ENCODE measurements around the gene TGM3.

DNA sequence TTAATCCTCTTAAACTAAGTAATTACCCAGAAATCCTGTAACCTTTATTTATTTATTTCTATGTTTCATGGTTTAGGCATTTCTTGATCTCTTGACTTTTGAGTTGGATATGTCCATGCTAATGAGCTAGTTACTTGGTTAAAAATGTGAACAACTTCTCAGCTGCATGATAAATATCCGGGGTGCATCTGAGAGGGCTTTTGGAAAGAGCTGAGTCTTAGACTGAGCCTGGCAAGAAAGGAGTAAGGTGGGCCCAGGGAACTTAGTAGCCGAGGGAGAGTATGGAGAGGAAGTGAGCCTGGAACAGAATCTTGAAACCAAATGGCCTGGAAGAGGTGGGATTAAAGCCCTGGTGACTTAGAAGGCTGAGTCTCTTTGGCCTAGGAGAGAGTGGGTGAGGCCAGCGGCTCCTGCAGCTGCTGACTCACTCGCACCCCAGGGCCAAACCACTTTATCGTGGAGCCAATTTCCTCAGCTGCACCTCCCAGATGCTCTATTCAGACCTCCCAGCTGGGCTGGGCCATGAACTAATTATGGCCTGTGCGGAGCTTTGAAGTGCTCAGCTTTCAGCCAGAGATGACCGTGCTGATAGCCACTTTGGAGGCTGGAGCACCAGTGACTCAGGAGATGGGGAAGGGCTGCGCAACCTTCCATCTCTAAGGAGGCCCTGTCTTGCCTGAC lies 19.1 kb downstream of the TGM3 start:
- TF ChIP-seq, protein P1, sequence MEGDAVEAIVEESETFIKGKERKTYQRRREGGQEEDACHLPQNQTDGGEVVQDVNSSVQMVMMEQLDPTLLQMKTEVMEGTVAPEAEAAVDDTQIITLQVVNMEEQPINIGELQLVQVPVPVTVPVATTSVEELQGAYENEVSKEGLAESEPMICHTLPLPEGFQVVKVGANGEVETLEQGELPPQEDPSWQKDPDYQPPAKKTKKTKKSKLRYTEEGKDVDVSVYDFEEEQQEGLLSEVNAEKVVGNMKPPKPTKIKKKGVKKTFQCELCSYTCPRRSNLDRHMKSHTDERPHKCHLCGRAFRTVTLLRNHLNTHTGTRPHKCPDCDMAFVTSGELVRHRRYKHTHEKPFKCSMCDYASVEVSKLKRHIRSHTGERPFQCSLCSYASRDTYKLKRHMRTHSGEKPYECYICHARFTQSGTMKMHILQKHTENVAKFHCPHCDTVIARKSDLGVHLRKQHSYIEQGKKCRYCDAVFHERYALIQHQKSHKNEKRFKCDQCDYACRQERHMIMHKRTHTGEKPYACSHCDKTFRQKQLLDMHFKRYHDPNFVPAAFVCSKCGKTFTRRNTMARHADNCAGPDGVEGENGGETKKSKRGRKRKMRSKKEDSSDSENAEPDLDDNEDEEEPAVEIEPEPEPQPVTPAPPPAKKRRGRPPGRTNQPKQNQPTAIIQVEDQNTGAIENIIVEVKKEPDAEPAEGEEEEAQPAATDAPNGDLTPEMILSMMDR (conservative IDR thresholded peaks at IDR 0.05; ENCODE audit: low read depth, low read length) = no peak
- no peak for TF ChIP-seq CEBPB (IDR thresholded peaks at IDR 0.05; ENCODE audit: low read depth, low read length)
- TF ChIP-seq POLR2A (IDR thresholded peaks at IDR 0.05; ENCODE audit: low read depth, low read length) = no peak
- TF ChIP-seq, protein P2, sequence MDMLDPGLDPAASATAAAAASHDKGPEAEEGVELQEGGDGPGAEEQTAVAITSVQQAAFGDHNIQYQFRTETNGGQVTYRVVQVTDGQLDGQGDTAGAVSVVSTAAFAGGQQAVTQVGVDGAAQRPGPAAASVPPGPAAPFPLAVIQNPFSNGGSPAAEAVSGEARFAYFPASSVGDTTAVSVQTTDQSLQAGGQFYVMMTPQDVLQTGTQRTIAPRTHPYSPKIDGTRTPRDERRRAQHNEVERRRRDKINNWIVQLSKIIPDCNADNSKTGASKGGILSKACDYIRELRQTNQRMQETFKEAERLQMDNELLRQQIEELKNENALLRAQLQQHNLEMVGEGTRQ (IDR thresholded peaks at IDR 0.05; ENCODE audit: low read depth, low read length) = no peak
- TF ChIP-seq RCOR1 (IDR thresholded peaks at IDR 0.05; ENCODE audit: insufficient replicate concordance, low read length) = no peak
- no peak for TF ChIP-seq MAFK (IDR thresholded peaks at IDR 0.05; ENCODE audit: low read depth, low read length)
- TF ChIP-seq RAD21 (IDR thresholded peaks at IDR 0.05; ENCODE audit: low read length) = no peak
- TF ChIP-seq RFX5 (IDR thresholded peaks at IDR 0.05; ENCODE audit: low read depth, low read length) = no peak
- TF ChIP-seq BHLHE40 (IDR thresholded peaks at IDR 0.05; ENCODE audit: low read depth, low read length) = no peak
- TF ChIP-seq MXI1 (IDR thresholded peaks at IDR 0.05; ENCODE audit: borderline replicate concordance, low read depth, low read length) = no peak
- TF ChIP-seq SMC3 (IDR thresholded peaks at IDR 0.05; ENCODE audit: low read depth, low read length) = no peak
- TF ChIP-seq MAZ (IDR thresholded peaks at IDR 0.05; ENCODE audit: borderline replicate concordance, low read depth, low read length) = no peak
